Lung (tissue), 12 donors: Measurements from ENCODE around the gene LRRC27. TPM values are rescaled to one million over a fixed set of nuclear protein-coding genes. Genes with fewer than 3 reads are reported as not detected.

Source experiments
- ATAC-seq: fragments of 200-7000 bp; cut with Tn5 transposase; one replicate; pipeline ENCODE4 v1.9.1; 2020; ENCODE audit warnings: moderate number of reproducible peaks; ENCODE audit not compliant: insufficient read depth, low FRiP score
- DNase-seq, 3 donors: peaks; one replicate each; pipeline ENCODE4 v3.0.0-alpha.2; 2013 to 2017
- H3K27ac ChIP-seq, 2 donors: one replicate each; pipeline ENCODE4 v1.5.1; 2013; ENCODE audit warnings: mild to moderate bottlenecking in 2 of 2, moderate library complexity in 2 of 2, control low read depth in 1 of 2, inconsistent platforms in 1 of 2, low read depth in 1 of 2, low read length in 1 of 2
- H3K27me3 ChIP-seq, 3 donors: one replicate each; pipeline ENCODE4 v1.5.1; 2013; ENCODE audit warnings: low read length in 2 of 3; ENCODE audit not compliant: control insufficient read depth in 3 of 3, insufficient read depth in 3 of 3
- H3K36me3 ChIP-seq, 4 donors: one replicate each; pipeline ENCODE4 v1.5.1; 2013; ENCODE audit warnings: low read length in 4 of 4, mild to moderate bottlenecking in 1 of 4, moderate library complexity in 1 of 4; ENCODE audit not compliant: control insufficient read depth in 4 of 4, insufficient read depth in 4 of 4
- H3K4me1 ChIP-seq, 5 donors: one replicate each; pipeline ENCODE4 v1.5.1; 2013; ENCODE audit warnings: low read length in 5 of 5, mild to moderate bottlenecking in 2 of 5, moderate library complexity in 1 of 5; ENCODE audit not compliant: control insufficient read depth in 5 of 5, insufficient read depth in 5 of 5
- H3K4me3 ChIP-seq: one replicate; pipeline ENCODE4 v1.5.1; 2013; ENCODE audit warnings: mild to moderate bottlenecking, control low read depth, moderate library complexity
- H3K9ac ChIP-seq, 2 donors: one replicate each; pipeline ENCODE4 v1.5.1; 2013; ENCODE audit warnings: low read length in 2 of 2, control low read depth in 1 of 2; ENCODE audit not compliant: insufficient read depth in 1 of 2
- H3K9me3 ChIP-seq, 4 donors: one replicate each; pipeline ENCODE4 v1.5.1; 2013; ENCODE audit warnings: low read length in 3 of 4, mild to moderate bottlenecking in 1 of 4, moderate library complexity in 1 of 4; ENCODE audit not compliant: control insufficient read depth in 4 of 4, insufficient read depth in 3 of 4
- CTCF ChIP-seq: IDR thresholded peaks from 2 replicates; pipeline ENCODE4 v1.5.1; 2012; ENCODE audit warnings: mild to moderate bottlenecking; ENCODE audit errors: control extremely low read depth, extremely low read depth
- WGBS, 2 donors: extraction: QIAGEN DNeasy Blood & Tissue Kit; methylation state at CpG; one replicate each; pipeline ENCODE4 v1.1.7; 2013; 5-methylcytosine and 5-hydroxymethylcytosine counted together
- polyA plus RNA-seq, 2 donors: library from polyadenylated mRNA; stranded (reverse); fragments of 200-250 nt; gene quantifications; one replicate each; pipeline ENCODE4 v1.2.1, GENCODE V29; 2013
- total RNA-seq, 2 donors: library from RNA; depleted of rRNA in 1 of 2; stranded (reverse); fragments of >200 nt in 1 of 2; gene quantifications; one replicate each; pipeline ENCODE4 v1.2.1, GENCODE V29; 2014 to 2021
- donor health status: control.
- donor health status: control.
- donor health status: Bipolar disorder and iron deficiency.
- donor health status: healthy.
- donor health status: DM: yes; HTN: yes; CAD: no.

LRRC27 gene
- total and polyA plus RNA-seq, 4 donors: 5.8 to 25.5 (median 17.2) TPM

DNA sequence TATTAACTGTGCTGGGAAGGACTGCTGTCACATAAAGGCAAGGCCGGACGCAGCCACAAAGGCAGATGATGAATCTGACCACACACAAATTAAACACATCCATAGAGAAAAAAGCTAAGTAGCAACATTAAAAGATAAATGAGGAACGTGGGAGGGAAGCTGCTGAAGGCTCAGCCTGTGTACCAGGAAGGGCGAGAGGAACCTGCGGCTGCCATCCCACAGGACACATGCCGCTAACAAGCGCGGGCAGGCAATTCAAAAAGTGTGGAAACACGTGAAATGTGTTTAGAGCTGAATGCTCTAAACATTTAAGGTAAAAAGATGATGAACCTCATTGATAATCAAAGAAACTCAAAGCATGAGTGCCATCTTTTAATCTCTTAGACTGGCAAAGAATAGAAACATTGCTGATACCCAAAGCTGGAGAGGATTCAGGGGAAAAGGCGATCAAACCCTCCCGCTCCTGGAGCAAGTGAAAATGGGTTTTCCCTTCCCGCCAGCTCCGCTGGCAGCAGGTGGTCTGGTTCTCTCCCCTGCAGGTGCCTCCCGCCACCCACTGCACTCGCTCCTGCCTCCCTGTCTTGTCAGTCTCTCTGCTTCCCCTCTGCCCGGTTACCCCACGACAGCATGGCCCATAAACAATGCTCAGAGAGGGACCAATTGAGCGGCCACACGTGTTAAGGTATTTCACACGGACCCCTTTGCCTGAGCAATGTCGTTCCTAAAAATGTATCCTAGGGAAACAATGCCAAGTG is 28.5 kb upstream of the LRRC27 start:
- ATAC-seq: no peak
- TF ChIP-seq CTCF: no peak
- no peak for DNase-seq

DNA sequence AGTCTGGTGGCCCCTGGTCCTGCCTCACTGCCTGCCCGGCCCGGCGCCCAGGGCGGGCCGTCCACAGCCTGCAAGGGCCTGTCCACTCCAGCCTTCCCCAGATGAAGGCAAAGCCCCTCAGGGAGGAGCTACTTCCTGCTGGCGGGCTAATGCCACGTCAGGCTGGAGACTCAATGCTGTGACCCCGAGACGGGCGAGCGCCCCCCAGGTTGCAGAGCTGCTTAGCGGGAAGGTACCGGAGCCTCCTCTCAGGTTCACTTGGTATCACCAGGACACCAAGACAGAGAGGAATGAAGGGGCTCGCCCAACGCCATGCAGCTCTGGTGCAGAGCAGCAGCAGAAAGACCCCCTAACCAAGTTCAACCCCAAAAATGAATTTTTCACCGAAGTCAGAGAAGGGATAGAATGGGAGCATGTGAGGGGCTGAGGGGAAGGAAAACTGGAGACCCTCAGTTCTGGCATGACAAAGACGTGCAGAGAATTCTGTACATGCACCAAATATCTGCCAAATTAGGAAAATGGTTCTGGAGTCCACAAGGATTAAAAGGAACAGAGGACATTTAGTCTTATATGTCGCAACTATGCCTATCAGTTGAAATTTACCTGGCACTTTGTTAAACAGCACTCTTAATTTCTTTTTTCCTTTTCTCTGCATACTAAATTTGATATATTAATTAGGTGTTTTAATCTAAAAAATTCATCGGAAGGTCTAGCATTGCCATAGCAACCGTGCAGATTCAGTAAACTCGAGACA is 27.1 kb upstream of the LRRC27 start:
- no peak overlapping the region for H3K4me3 ChIP-seq
- 92 to 96% methylated on average over 21 of the region's 21 CpGs for WGBS, 2 donors
- H3K27ac ChIP-seq: no peak overlapping the region

More for the DNA sequence above, 28.5 kb upstream of the LRRC27 start:
- Histone ChIP-seq H3K4me1 (peaks cover 0 to 10% (median 0%) of the 10 kb centered on the region in 5 donors), H3K36me3 (no peaks in the 10 kb centered on the region), H3K9me3 (no peaks in the 10 kb centered on the region), H3K4me3 (no peak overlapping the region), H3K27me3 (peaks cover 0 to 11% (median 6%) of the 10 kb centered on the region in 3 donors), H3K27ac (no peak overlapping the region), H3K9ac (no peak overlapping the region)
- 91% methylated on average over 21 of the region's 21 CpGs for WGBS, 2 donors

DNA sequence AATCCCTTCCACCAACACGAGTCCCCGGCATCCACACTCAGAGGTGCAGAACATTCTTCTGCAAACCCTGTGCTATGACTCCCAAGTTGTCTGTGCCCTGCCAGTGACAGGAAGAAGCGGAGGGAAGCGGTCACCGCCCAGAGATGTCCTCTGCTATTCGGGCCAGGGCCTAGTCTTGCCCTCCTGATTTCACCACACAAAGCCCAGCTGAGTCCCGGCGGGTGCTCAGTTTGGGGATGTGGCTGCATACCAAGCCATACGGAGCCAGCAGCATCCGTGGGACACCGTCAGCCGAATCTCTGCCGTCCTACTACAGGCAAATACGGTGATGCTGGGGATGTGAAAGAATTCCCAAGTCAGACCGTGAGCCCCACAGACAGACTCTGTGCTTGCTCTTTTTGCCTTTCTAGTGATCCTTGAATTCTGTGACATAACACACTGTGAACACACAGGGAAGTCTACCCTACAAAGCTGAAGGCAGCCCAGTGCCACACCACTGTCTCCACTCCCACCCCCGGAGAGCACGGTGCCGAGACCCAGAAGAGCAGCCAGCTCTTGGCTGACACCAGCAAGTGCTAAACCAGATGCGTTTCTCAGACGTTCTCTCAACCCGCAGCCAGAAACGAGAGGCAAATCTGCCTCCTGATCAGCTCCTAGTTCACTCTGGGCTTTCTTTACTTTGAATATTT is 26.2 kb upstream of the LRRC27 start:
- Histone ChIP-seq H3K27ac (no peak overlapping the region), H3K27me3 (peaks cover 0 to 15% (median 11%) of the 10 kb centered on the region in 3 donors), H3K4me1 (peaks cover 0 to 14% (median 6%) of the 10 kb centered on the region in 5 donors), H3K9me3 (no peaks in the 10 kb centered on the region), H3K36me3 (no peaks in the 10 kb centered on the region), H3K9ac (no peak overlapping the region), H3K4me3 (no peak overlapping the region)
- no peak for TF ChIP-seq CTCF
- DNase-seq (no peak), ATAC-seq (no peak)
- WGBS, 2 donors: 94 to 95% methylated on average over 22 of the region's 22 CpGs

More for the DNA sequence above, 27.1 kb upstream of the LRRC27 start:
- Histone ChIP-seq H3K27me3 (peaks cover 0 to 15% (median 11%) of the 10 kb centered on the region in 3 donors), H3K9ac (no peak overlapping the region), H3K36me3 (no peaks in the 10 kb centered on the region), H3K4me1 (peaks cover 0 to 14% (median 6%) of the 10 kb centered on the region in 5 donors), H3K9me3 (no peaks in the 10 kb centered on the region)
- no peak for DNase-seq
- ATAC-seq: no peak
- TF ChIP-seq CTCF: no peak
